ENCODE results near the gene C4orf51. TPM values are rescaled to one million over a fixed set of nuclear protein-coding genes. Genes with fewer than 3 reads are reported as not detected.

The C4orf51 gene
- total RNA-seq, 1 donor = not detected

DNA sequence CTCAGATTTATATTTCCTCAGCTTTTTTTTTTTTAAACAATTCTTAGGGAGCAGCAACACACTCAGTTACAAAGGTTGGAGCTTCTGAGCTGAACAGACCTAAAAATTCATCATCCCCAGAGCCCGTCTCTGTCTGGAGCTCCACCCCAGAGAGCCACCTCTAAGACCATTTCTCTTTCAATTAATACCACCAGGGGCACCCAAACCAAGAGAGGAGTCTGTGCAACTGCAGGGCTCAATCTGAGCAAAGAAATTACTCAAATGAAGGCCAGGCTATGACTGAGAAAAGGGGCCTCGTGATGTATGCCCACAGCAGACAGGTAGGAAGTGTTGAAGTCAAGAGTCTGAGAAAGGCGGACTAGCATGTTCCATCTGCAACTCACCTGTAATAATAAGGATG is 95.5 kb downstream of the C4orf51 start:
- Histone ChIP-seq H3K4me2 (ENCODE audit: insufficient read depth, low read length) (no peak overlapping the region), H3K79me2 (ENCODE audit: insufficient read depth, low read length) (no peaks in the 10 kb centered on the region), H3K27me3 (ENCODE audit: insufficient read depth, low read length) (no peaks in the 10 kb centered on the region), H3K9me3 (ENCODE audit: low read depth, low read length) (no peaks in the 10 kb centered on the region), H3K4me1 (ENCODE audit: insufficient read depth, low read length) (peaks cover 3% of the 10 kb centered on the region), H4K20me1 (ENCODE audit: insufficient read depth, low read length) (no peaks in the 10 kb centered on the region), H2AFZ (ENCODE audit: low read length) (no peak overlapping the region), H3K36me3 (ENCODE audit: insufficient read depth, low read length) (peaks cover 25% of the 10 kb centered on the region), H3K27ac (ENCODE audit: low read depth, low read length) (no peak overlapping the region), H3K4me3 (ENCODE audit: insufficient read depth, low read length) (no peak overlapping the region)
- no peak for TF ChIP-seq CTCF (IDR thresholded peaks at IDR 0.05; ENCODE audit: extremely low read depth, low read depth, low read length)
- DNase-seq (ENCODE audit: insufficient read length, low spot score, missing footprints) = no peak

DNA sequence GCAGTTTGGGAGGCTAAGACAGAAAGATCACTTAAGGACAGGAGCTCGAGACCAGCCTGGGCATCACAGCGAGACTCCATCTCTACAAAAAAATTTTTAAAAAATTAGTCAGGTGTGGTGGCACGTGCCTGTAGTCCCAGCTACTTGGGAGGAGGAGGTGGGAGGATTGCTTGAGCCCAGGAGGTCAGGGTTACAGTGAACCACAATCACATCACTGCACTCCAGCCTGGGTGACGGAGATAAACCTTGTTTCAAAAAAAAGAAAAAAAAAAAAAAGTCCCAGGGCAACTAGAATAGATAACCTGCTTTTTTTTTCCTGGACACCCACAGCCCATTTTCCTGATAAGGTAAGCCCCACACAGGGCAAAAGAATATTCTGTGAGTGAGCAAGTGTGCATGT is 96.3 kb downstream of the C4orf51 start:
- Histone ChIP-seq H4K20me1 (ENCODE audit: insufficient read depth, low read length) (no peaks in the 10 kb centered on the region), H3K36me3 (ENCODE audit: insufficient read depth, low read length) (peaks cover 25% of the 10 kb centered on the region), H3K4me2 (ENCODE audit: insufficient read depth, low read length) (no peak overlapping the region), H2AFZ (ENCODE audit: low read length) (no peak overlapping the region), H3K4me3 (ENCODE audit: insufficient read depth, low read length) (no peak overlapping the region), H3K9me3 (ENCODE audit: low read depth, low read length) (no peaks in the 10 kb centered on the region), H3K27ac (ENCODE audit: low read depth, low read length) (no peak overlapping the region), H3K4me1 (ENCODE audit: insufficient read depth, low read length) (peaks cover 3% of the 10 kb centered on the region), H3K27me3 (ENCODE audit: insufficient read depth, low read length) (no peaks in the 10 kb centered on the region), H3K79me2 (ENCODE audit: insufficient read depth, low read length) (no peaks in the 10 kb centered on the region)
- DNase-seq (ENCODE audit: insufficient read length, low spot score, missing footprints) = no peak
- TF ChIP-seq CTCF (IDR thresholded peaks at IDR 0.05; ENCODE audit: extremely low read depth, low read depth, low read length) = no peak

DNA sequence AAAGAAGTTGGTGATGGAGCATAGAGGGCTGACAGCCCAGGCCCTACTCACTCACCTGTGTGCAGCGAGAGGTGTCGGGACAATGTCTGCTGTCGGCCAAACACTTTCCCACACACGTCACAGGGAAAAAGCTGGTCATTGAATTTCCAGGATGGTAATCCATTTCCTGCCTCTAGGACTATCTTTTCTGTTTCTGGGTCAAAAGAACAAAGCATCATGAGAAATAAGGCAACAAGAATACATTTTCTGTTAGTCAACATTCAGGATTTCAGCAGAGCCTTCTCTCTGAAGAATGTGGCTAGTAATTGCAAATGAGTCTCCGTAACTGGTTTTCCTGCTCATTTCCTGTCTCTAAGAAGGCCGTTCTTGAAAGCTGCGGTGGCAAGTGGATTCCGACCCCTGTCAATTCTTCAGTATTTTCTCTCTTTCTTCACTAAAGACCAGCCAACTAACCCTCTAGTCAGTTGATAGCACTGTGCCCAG is 99.4 kb downstream of the C4orf51 start:
- Histone ChIP-seq H3K79me2 (ENCODE audit: insufficient read depth, low read length) (no peaks in the 10 kb centered on the region), H3K9me3 (ENCODE audit: low read depth, low read length) (no peaks in the 10 kb centered on the region), H3K36me3 (ENCODE audit: insufficient read depth, low read length) (peaks cover 11% of the 10 kb centered on the region), H4K20me1 (ENCODE audit: insufficient read depth, low read length) (no peaks in the 10 kb centered on the region), H3K4me2 (ENCODE audit: insufficient read depth, low read length) (no peak overlapping the region), H3K27ac (ENCODE audit: low read depth, low read length) (no peak overlapping the region), H2AFZ (ENCODE audit: low read length) (no peak overlapping the region), H3K4me1 (ENCODE audit: insufficient read depth, low read length) (peaks cover 15% of the 10 kb centered on the region), H3K4me3 (ENCODE audit: insufficient read depth, low read length) (no peak overlapping the region), H3K27me3 (ENCODE audit: insufficient read depth, low read length) (no peaks in the 10 kb centered on the region)
- no peak for DNase-seq (ENCODE audit: insufficient read length, low spot score, missing footprints)
- no peak for TF ChIP-seq CTCF (IDR thresholded peaks at IDR 0.05; ENCODE audit: extremely low read depth, low read depth, low read length)

DNA sequence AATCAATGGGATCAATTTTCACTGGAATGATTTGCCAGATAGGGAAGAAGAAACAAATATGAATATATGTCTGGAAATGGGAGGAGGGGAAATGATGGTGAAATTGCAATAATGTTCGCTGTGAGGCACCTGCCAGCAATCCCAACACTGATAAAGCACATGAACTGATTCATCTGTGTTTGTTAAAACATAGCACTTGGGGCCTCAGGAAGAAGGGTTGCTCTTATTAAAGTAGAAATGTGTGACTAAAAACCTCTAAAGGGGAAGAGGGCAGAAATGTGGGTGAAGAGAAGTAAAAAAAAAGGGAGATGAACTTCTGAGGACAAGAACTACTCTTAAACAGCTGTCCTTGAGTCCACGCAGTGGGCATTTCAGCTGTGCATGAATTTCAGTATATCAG is 101.4 kb downstream of the C4orf51 start:
- peaks cover 15% of the 10 kb centered on the region for H3K4me1 ChIP-seq (ENCODE audit: insufficient read depth, low read length)
- H3K4me2 ChIP-seq (ENCODE audit: insufficient read depth, low read length) = no peak overlapping the region
- no peaks in the 10 kb centered on the region for H3K79me2 ChIP-seq (ENCODE audit: insufficient read depth, low read length)
- no peaks in the 10 kb centered on the region for H3K27me3 ChIP-seq (ENCODE audit: insufficient read depth, low read length)
- H2AFZ ChIP-seq (ENCODE audit: low read length) = no peak overlapping the region
- no peak overlapping the region for H3K27ac ChIP-seq (ENCODE audit: low read depth, low read length)
- no peaks in the 10 kb centered on the region for H3K9me3 ChIP-seq (ENCODE audit: low read depth, low read length)
- peaks cover 8% of the 10 kb centered on the region for H3K36me3 ChIP-seq (ENCODE audit: insufficient read depth, low read length)
- DNase-seq (ENCODE audit: insufficient read length, low spot score, missing footprints) = no peak
- no peaks in the 10 kb centered on the region for H4K20me1 ChIP-seq (ENCODE audit: insufficient read depth, low read length)
- H3K4me3 ChIP-seq (ENCODE audit: insufficient read depth, low read length) = no peak overlapping the region
- TF ChIP-seq CTCF (IDR thresholded peaks at IDR 0.05; ENCODE audit: extremely low read depth, low read depth, low read length) = no peak

Other genes starting within 250 kb of the C4orf51 start
- 30.4 and 33.0 TPM in 2 replicates for gene SMAD1, start 198.3 kb upstream of the C4orf51 start, total RNA-seq
- 4.3 and 5.0 TPM in 2 replicates for gene MMAA, start 60.8 kb upstream of the C4orf51 start, total RNA-seq